Esophagus squamous epithelium (tissue), 5 donors: ENCODE measurements around the gene ARMS2. TPM values are rescaled to one million over a fixed set of nuclear protein-coding genes. Genes with fewer than 3 reads are reported as not detected.

Experiments
- DNase-seq: peaks from one replicate; lab custom pipeline; 2025; lab: John Stamatoyannopoulos, UW
- H3K27ac ChIP-seq, 4 donors: fragments of 200-600 bp; sonication (generic); one replicate each; pipeline ENCODE4 v1.5.1; 2016 to 2019; ENCODE audit warnings: mild to moderate bottlenecking in 1 of 4
- H3K27me3 ChIP-seq, 4 donors: fragments of 200-600 bp; sonication (generic); 1 replicate in 3 of 4; 2 replicates in 1 of 4; pipeline versions ENCODE4 v1.5.1 to v1.6.0; 2017 to 2021; ENCODE audit warnings: antibody characterized with exemption in 1 of 4
- H3K36me3 ChIP-seq, 3 donors: fragments of 200-600 bp; sonication (generic); one replicate each; pipeline ENCODE4 v1.5.1; 2016 to 2019
- H3K4me1 ChIP-seq, 3 donors: fragments of 200-600 bp; sonication (generic); one replicate each; pipeline ENCODE4 v1.5.1; 2017 to 2019
- H3K4me3 ChIP-seq, 4 donors: fragments of 200-600 bp; sonication (generic); 1 replicate in 3 of 4; 2 replicates in 1 of 4; pipeline ENCODE4 v1.5.1; 2016 to 2019; ENCODE audit warnings: mild to moderate bottlenecking in 2 of 4, moderate library complexity in 1 of 4
- H3K9me3 ChIP-seq, 3 donors: fragments of 200-600 bp; sonication (generic); one replicate each; pipeline ENCODE4 v1.5.1; 2016 to 2019
- POLR2A ChIP-seq, 4 donors: fragments of 450-650 bp; IDR thresholded peaks; one replicate each; pipeline ENCODE4 v1.6.1; 2017; ENCODE audit warnings: antibody characterized with exemption in 4 of 4, mild to moderate bottlenecking in 4 of 4, moderate library complexity in 3 of 4
- WGBS, 2 donors: methylation state at CpG; one replicate each; pipeline ENCODE4 v1.1.5; 2018; 5-methylcytosine and 5-hydroxymethylcytosine counted together
- intact Hi-C: fragments of 100-400 bp; cut with DNase I; formaldehyde crosslinking; loops from one replicate; pipeline ENCODE4 v1.15.0; 2022
- total RNA-seq, 4 donors: library from RNA; depleted of rRNA; stranded (reverse); fragments of >200 nt; gene quantifications; one replicate each; pipeline ENCODE4 v1.1.0, GENCODE V29; 2016
- TF ChIP-seq, protein P1 (sequence below), 6 experiments: fragments of 450-650 bp in 4 of 6; fragments of 200-600 bp in 2 of 6; sonication (generic) in 2 of 6; IDR thresholded peaks; one replicate each; pipeline ENCODE4 v1.5.1; 2016 to 2019; ENCODE audit warnings: antibody characterized with exemption in 6 of 6, mild to moderate bottlenecking in 4 of 6, moderate library complexity in 4 of 6
- donor health status: DM: yes; HTN: yes; CAD: no.

ARMS2 gene
- total RNA-seq, 4 donors from 2014 or later, result not detected

DNA sequence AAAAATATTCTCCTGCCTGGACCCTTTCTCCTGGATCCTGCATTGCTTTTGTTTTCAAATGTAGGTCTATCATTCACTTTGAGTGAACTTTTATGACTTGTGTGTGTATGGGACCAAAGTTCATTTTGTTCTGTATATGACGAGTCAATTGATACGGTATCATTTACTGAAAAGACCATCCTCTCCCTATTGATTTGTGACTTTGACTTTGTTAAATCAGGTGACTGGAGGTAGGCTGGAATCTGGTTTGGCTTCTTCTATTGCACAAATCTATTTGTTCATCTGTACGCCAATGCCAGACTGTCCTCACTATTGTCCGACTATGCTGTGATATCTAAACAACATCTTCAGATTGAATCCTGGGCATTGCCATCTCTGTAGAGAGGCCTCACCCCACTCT is 5.3 kb upstream of the ARMS2 start:
- peaks cover 0 to 22% (median 4%) of the 10 kb centered on the region in 3 donors for H3K4me1 ChIP-seq
- intact Hi-C loops, result loop anchor here (10.0 kb wide), 1 partner anchor 116 kb away; the partner anchor contains the start of gene DMBT1
- H3K27me3 ChIP-seq, result no peaks in the 10 kb centered on the region
- H3K9me3 ChIP-seq, result no peaks in the 10 kb centered on the region
- no peak overlapping the region for H3K4me3 ChIP-seq
- DNase-seq, result no peak
- H3K27ac ChIP-seq, result no peak overlapping the region
- WGBS, 2 donors, result 79 to 95% methylated on average over 4 of the region's 4 CpGs
- TF ChIP-seq, protein P1, sequence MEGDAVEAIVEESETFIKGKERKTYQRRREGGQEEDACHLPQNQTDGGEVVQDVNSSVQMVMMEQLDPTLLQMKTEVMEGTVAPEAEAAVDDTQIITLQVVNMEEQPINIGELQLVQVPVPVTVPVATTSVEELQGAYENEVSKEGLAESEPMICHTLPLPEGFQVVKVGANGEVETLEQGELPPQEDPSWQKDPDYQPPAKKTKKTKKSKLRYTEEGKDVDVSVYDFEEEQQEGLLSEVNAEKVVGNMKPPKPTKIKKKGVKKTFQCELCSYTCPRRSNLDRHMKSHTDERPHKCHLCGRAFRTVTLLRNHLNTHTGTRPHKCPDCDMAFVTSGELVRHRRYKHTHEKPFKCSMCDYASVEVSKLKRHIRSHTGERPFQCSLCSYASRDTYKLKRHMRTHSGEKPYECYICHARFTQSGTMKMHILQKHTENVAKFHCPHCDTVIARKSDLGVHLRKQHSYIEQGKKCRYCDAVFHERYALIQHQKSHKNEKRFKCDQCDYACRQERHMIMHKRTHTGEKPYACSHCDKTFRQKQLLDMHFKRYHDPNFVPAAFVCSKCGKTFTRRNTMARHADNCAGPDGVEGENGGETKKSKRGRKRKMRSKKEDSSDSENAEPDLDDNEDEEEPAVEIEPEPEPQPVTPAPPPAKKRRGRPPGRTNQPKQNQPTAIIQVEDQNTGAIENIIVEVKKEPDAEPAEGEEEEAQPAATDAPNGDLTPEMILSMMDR (IDR thresholded peaks at IDR 0.05), result no peak
- no peak for TF ChIP-seq POLR2A (IDR thresholded peaks at IDR 0.05)
- no peaks in the 10 kb centered on the region for H3K36me3 ChIP-seq

DNA sequence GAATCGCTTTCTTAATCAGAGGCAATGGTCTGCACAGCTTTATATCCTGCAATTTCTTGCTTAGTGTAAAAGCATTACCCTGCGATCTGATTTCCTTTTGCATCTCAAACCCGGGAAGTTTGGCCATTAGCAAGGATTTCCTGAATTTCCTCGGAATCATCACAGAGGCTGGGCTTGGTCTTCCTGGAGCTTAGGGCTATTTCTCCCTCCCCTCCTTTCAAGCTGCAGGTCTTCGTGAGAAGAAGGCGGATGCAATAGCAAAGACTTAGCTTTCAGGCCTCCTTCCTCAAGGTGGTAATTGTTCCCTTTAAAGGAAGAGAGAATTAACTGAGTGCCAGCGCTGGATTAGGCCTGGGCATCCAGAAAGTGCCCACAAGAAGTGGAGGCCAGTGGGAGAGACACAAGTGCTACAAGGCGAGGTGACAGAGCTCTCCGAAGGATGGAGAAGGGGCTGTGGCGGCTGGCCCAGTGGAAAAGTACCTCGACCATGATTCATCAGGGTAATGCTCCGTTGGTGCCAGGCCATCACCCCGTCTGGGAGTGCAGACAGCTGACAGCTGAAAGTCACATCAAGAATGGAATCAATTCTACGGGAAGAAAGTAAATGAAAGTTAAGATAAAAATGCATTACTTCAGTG is 4.0 kb upstream of the ARMS2 start:
- no peaks in the 10 kb centered on the region for H3K36me3 ChIP-seq
- H3K9me3 ChIP-seq, result no peaks in the 10 kb centered on the region
- H3K27ac ChIP-seq, result peak overlapping the region in 2 of 4 donors; percentile 9 to 26
- no peak for DNase-seq
- H3K27me3 ChIP-seq, result no peaks in the 10 kb centered on the region
- WGBS, 2 donors, result 70 to 80% methylated on average over 13 to 14 of the region's 14 CpGs
- no peak for TF ChIP-seq POLR2A (IDR thresholded peaks at IDR 0.05)
- TF ChIP-seq, protein P1 (IDR thresholded peaks at IDR 0.05), result no peak
- no peak overlapping the region for H3K4me3 ChIP-seq
- intact Hi-C loops, result no loop called here
- H3K4me1 ChIP-seq, result peaks cover 0 to 22% (median 4%) of the 10 kb centered on the region in 3 donors

DNA sequence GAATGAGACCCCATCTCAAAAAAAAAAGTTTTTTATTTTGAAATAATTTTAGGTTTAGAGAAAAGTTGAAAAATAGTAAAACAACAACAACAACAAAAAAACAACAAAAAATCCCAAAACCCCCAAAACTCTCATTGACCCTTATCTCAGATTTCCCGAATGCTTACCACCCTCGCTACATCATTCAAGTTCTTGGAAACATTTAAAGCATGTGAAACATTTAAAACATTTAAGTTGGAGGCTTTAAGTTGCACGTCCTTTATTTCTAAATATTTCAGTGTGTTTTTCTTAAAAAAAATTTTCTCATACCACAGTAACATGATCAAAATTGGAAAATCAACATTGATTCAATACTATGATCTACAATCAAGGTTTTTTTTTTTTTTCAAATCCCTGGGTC is 382 bp upstream of the ARMS2 start:
- WGBS, 2 donors, result 80 to 85% methylated on average over 3 of the region's 3 CpGs
- peaks cover 0 to 7% (median 0%) of the 10 kb centered on the region in 3 donors for H3K4me1 ChIP-seq
- intact Hi-C loops, result no loop called here

DNA sequence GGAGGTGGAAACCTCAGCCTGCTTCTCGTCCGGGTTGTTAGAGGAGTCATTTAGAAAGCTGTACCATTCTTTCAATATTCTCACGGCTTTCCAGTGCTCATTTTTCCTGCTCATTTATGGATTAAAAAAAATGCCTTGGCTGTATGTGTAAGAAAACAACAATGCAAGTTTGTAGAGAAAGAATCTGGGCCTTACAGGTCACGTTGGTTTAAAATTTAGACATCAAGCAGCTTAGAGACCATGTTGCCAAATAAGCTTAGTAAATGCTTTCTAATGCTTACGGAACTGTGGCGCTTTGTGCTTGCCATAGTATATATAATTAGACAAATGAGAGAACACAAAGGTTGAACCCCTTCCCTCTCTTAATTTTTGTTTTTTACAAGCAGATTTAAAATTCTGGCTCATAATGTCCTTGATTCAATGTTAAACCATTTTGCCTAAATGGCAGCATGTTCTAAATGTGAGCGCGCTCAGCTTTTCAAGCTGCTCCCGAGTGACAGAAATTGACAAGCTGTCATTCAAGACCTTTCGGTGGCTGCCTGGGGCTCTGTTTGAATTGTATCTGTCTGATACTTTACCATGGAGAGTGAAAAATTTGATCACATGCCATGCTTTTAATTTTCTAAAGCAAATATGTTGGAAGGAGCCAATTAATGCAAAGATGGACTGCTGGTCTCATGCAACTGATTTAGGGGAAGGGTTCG is 1.1 kb downstream of the ARMS2 start:
- no peak overlapping the region for H3K4me3 ChIP-seq
- no peaks in the 10 kb centered on the region for H3K9me3 ChIP-seq
- H3K27ac ChIP-seq, result no peak overlapping the region
- H3K36me3 ChIP-seq, result no peaks in the 10 kb centered on the region
- intact Hi-C loops, result no loop called here
- peaks cover 3 to 11% (median 3%) of the 10 kb centered on the region in 3 donors for H3K4me1 ChIP-seq
- WGBS, 2 donors, result 80 to 87% methylated on average over 11 of the region's 11 CpGs
- TF ChIP-seq POLR2A (IDR thresholded peaks at IDR 0.05), result no peak
- TF ChIP-seq, protein P1 (IDR thresholded peaks at IDR 0.05), result no peak
- H3K27me3 ChIP-seq, result peaks cover 0 to 23% (median 0%) of the 10 kb centered on the region in 4 donors
- DNase-seq, result no peak

More for the DNA sequence above, 382 bp upstream of the ARMS2 start:
- Histone ChIP-seq H3K9me3 (no peaks in the 10 kb centered on the region), H3K27me3 (peaks cover 0 to 8% (median 0%) of the 10 kb centered on the region in 4 donors), H3K27ac (no peak overlapping the region), H3K36me3 (no peaks in the 10 kb centered on the region), H3K4me3 (no peak overlapping the region)
- no peak for TF ChIP-seq POLR2A (IDR thresholded peaks at IDR 0.05)
- TF ChIP-seq, protein P1 (IDR thresholded peaks at IDR 0.05), result no peak
- no peak for DNase-seq

DNA sequence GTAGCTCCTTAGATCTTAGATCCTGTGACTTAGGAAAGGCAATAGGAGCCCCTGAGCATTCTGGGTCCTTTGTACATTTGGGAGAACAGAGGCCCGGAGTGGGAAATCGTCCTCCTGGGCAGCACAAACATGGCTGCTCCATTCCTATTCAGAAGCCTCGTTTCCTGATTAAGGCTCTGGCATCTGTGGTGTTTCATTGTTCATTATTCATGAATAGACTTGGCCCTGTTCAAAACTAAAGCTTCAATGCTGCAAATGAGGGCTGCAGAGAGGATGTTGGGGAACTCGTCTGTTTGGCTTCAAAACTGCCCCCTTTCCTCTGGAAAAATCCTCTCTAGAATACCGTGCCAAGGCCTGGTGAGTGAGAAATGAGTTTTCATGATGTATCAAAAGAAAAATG is 3.5 kb downstream of the ARMS2 start:
- Histone ChIP-seq H3K27ac (peak overlapping the region in 1 of 4 donors; percentile 17), H3K4me1 (peaks cover 7 to 23% (median 8%) of the 10 kb centered on the region in 3 donors), H3K9me3 (no peaks in the 10 kb centered on the region), H3K27me3 (peaks cover 0 to 45% (median 0%) of the 10 kb centered on the region in 4 donors), H3K4me3 (no peak overlapping the region), H3K36me3 (no peaks in the 10 kb centered on the region)
- 22 to 43% methylated on average over 5 of the region's 5 CpGs for WGBS, 2 donors
- intact Hi-C loops, result no loop called here
- no peak for DNase-seq
- no peak for TF ChIP-seq POLR2A (IDR thresholded peaks at IDR 0.05)
- TF ChIP-seq, protein P1 (IDR thresholded peaks at IDR 0.05), result no peak
